ENCODE measurements around the gene RFX2.

The RFX2 gene

GRCh38 chr19:6076675-6077463, 33.4 kb downstream of the RFX2 start:
- TF ChIP-seq, protein P1, sequence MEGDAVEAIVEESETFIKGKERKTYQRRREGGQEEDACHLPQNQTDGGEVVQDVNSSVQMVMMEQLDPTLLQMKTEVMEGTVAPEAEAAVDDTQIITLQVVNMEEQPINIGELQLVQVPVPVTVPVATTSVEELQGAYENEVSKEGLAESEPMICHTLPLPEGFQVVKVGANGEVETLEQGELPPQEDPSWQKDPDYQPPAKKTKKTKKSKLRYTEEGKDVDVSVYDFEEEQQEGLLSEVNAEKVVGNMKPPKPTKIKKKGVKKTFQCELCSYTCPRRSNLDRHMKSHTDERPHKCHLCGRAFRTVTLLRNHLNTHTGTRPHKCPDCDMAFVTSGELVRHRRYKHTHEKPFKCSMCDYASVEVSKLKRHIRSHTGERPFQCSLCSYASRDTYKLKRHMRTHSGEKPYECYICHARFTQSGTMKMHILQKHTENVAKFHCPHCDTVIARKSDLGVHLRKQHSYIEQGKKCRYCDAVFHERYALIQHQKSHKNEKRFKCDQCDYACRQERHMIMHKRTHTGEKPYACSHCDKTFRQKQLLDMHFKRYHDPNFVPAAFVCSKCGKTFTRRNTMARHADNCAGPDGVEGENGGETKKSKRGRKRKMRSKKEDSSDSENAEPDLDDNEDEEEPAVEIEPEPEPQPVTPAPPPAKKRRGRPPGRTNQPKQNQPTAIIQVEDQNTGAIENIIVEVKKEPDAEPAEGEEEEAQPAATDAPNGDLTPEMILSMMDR (conservative IDR thresholded peaks at IDR 0.05; ENCODE audit: low read length) = no peak
- TF ChIP-seq EZH2phosphoT487 (IDR thresholded peaks at IDR 0.05; ENCODE audit: borderline replicate concordance) = no peak
- no peaks in the 10 kb centered on the region for H3K9me3 ChIP-seq (ENCODE audit: insufficient read depth, low read depth, low read length)
- H3K4me3 ChIP-seq (ENCODE audit: low read length, poor library complexity, severe bottlenecking) = no peak overlapping the region
- no peaks in the 10 kb centered on the region for H3K4me1 ChIP-seq (ENCODE audit: insufficient read depth, low read length, poor library complexity, severe bottlenecking)
- H3F3A ChIP-seq (ENCODE audit: low read depth) = no peaks in the 10 kb centered on the region
- no peak overlapping the region for H3K4me2 ChIP-seq (ENCODE audit: low read depth, low read length, poor library complexity, severe bottlenecking)
- no peak overlapping the region for H2AFZ ChIP-seq (ENCODE audit: low read length)
- no peak overlapping the region for H3K9ac ChIP-seq (ENCODE audit: low read depth, low read length, poor library complexity, severe bottlenecking)
- H3K36me3 ChIP-seq (ENCODE audit: insufficient read depth, low read length) = no peaks in the 10 kb centered on the region
- H4K20me1 ChIP-seq (ENCODE audit: insufficient read depth, low read length, poor library complexity, severe bottlenecking) = no peaks in the 10 kb centered on the region
- no peaks in the 10 kb centered on the region for H3K79me2 ChIP-seq (ENCODE audit: insufficient read depth, low read length)
- H3K9me2 ChIP-seq (replicated peaks; ENCODE audit: low read depth, low read length) = no peaks in the 10 kb centered on the region
- H3K27me3 ChIP-seq (ENCODE audit: insufficient read depth, low read length, poor library complexity, severe bottlenecking) = no peaks in the 10 kb centered on the region

GRCh38 chr19:6076291-6076665, 34.0 kb downstream of the RFX2 start:
- no peaks in the 10 kb centered on the region for H3K27me3 ChIP-seq (ENCODE audit: insufficient read depth, low read length, poor library complexity, severe bottlenecking)
- H3K4me3 ChIP-seq (ENCODE audit: low read length, poor library complexity, severe bottlenecking) = no peak overlapping the region
- no peaks in the 10 kb centered on the region for H3F3A ChIP-seq (ENCODE audit: low read depth)
- TF ChIP-seq, protein P1 (conservative IDR thresholded peaks at IDR 0.05; ENCODE audit: low read length) = no peak
- no peak overlapping the region for H2AFZ ChIP-seq (ENCODE audit: low read length)
- H3K79me2 ChIP-seq (ENCODE audit: insufficient read depth, low read length) = no peaks in the 10 kb centered on the region
- H4K20me1 ChIP-seq (ENCODE audit: insufficient read depth, low read length, poor library complexity, severe bottlenecking) = no peaks in the 10 kb centered on the region
- no peaks in the 10 kb centered on the region for H3K9me3 ChIP-seq (ENCODE audit: insufficient read depth, low read depth, low read length)
- no peak overlapping the region for H3K4me2 ChIP-seq (ENCODE audit: low read depth, low read length, poor library complexity, severe bottlenecking)
- H3K36me3 ChIP-seq (ENCODE audit: insufficient read depth, low read length) = no peaks in the 10 kb centered on the region
- H3K9ac ChIP-seq (ENCODE audit: low read depth, low read length, poor library complexity, severe bottlenecking) = no peak overlapping the region
- H3K9me2 ChIP-seq (replicated peaks; ENCODE audit: low read depth, low read length) = no peaks in the 10 kb centered on the region
- H3K4me1 ChIP-seq (ENCODE audit: insufficient read depth, low read length, poor library complexity, severe bottlenecking) = no peaks in the 10 kb centered on the region

GRCh38 chr19:6074709-6075403, 35.4 kb downstream of the RFX2 start:
- Histone ChIP-seq H3K9ac (ENCODE audit: low read depth, low read length, poor library complexity, severe bottlenecking) (no peak overlapping the region), H3F3A (ENCODE audit: low read depth) (no peaks in the 10 kb centered on the region), H3K79me2 (ENCODE audit: insufficient read depth, low read length) (no peaks in the 10 kb centered on the region), H2AFZ (ENCODE audit: low read length) (no peak overlapping the region), H3K4me2 (ENCODE audit: low read depth, low read length, poor library complexity, severe bottlenecking) (no peak overlapping the region), H3K4me1 (ENCODE audit: insufficient read depth, low read length, poor library complexity, severe bottlenecking) (no peaks in the 10 kb centered on the region), H3K9me2 (replicated peaks; ENCODE audit: low read depth, low read length) (no peaks in the 10 kb centered on the region), H4K20me1 (ENCODE audit: insufficient read depth, low read length, poor library complexity, severe bottlenecking) (no peaks in the 10 kb centered on the region), H3K4me3 (ENCODE audit: low read length, poor library complexity, severe bottlenecking) (no peak overlapping the region), H3K9me3 (ENCODE audit: insufficient read depth, low read depth, low read length) (no peaks in the 10 kb centered on the region), H3K27me3 (ENCODE audit: insufficient read depth, low read length, poor library complexity, severe bottlenecking) (no peaks in the 10 kb centered on the region), H3K36me3 (ENCODE audit: insufficient read depth, low read length) (no peaks in the 10 kb centered on the region)
- no peak for TF ChIP-seq EZH2phosphoT487 (IDR thresholded peaks at IDR 0.05; ENCODE audit: borderline replicate concordance)
- TF ChIP-seq, protein P1 (conservative IDR thresholded peaks at IDR 0.05; ENCODE audit: low read length) = peak; percentile 20; the same call in 1 of the 2 replicates

Data from Loucy (cell line).